IPS-15b (cell line): ENCODE measurements around the gene CCER1.
"Not testable (repeated sequence)": the region's sequence is repeated elsewhere in the genome, so short reads cannot be mapped to it uniquely, and the experiment has no call there.

Experiments used
- H3K27me3 ChIP-seq: one replicate; pipeline ENCODE4 v1.6.1; 2013; ENCODE audit warnings: low read length; ENCODE audit not compliant: control insufficient read depth, insufficient read depth
- H3K36me3 ChIP-seq: one replicate; pipeline ENCODE4 v1.6.1; 2013; ENCODE audit warnings: low read length; ENCODE audit not compliant: control insufficient read depth, insufficient read depth
- H3K4me1 ChIP-seq: one replicate; pipeline ENCODE4 v1.6.1; 2013; ENCODE audit warnings: mild to moderate bottlenecking, low read length; ENCODE audit not compliant: control insufficient read depth, insufficient read depth
- H3K4me3 ChIP-seq: one replicate; pipeline ENCODE4 v1.5.1; 2013; ENCODE audit warnings: low read depth, low read length
- H3K9ac ChIP-seq: one replicate; pipeline ENCODE4 v1.6.1; 2013; ENCODE audit warnings: low read depth, mild to moderate bottlenecking, low read length
- H3K9me3 ChIP-seq: one replicate; pipeline ENCODE4 v1.6.1; 2013; ENCODE audit warnings: mild to moderate bottlenecking, low read length; ENCODE audit not compliant: control insufficient read depth, insufficient read depth

The CCER1 gene, protein sequence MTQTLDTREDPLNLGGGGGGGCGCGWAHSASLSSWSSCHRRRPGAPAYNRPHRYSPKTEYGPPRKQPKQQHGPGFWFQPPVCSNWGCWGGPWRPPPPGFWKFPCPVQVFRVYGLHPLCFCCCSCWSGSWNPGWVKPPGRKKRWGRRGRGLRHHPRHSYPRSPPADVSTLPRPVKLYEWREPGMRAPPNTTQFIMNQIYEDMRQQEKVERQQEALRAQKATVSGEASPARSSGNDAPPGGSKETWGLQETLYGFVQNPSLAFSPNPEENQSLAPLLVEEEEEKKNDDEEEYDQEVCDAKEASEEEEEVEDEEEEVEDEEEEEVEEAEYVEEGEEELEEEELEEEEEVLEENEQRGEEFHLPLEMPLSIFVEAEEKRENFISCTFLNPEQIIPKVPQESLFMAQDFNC

GRCh38 chr12:90954921-90955320 is at the start of gene CCER1:
Gene CCER1, minus strand, starts transcription at chr12:90955176. Its CDS starts 434 bp downstream, at chr12:90954742.
- H3K9ac ChIP-seq, result no peak within 1 kb of the TSS
- H3K4me3 ChIP-seq, result no peak within 1 kb of the TSS
- no peaks in the 10 kb centered on the region for H3K4me1 ChIP-seq
- H3K36me3 ChIP-seq, result no peaks in the 10 kb centered on the region
- no peaks in the 10 kb centered on the region for H3K27me3 ChIP-seq
- H3K9me3 ChIP-seq, result no peaks in the 10 kb centered on the region

GRCh38 chr12:91003737-91004136 is 48.8 kb upstream of the CCER1 start:
- Histone ChIP-seq H3K9me3 (no peaks in the 10 kb centered on the region), H3K4me3 (no peak overlapping the region), H3K9ac (no peak overlapping the region), H3K27me3 (no peaks in the 10 kb centered on the region), H3K4me1 (no peaks in the 10 kb centered on the region), H3K36me3 (no peaks in the 10 kb centered on the region)

- Histone ChIP-seq H3K27me3 (no peaks in the 10 kb centered on the region), H3K36me3 (no peaks in the 10 kb centered on the region), H3K4me1 (no peaks in the 10 kb centered on the region), H3K9ac (no peak overlapping the region), H3K9me3 (no peaks in the 10 kb centered on the region), H3K4me3 (no peak overlapping the region)
Observed at GRCh38 chr12:91001306-91001705, 46.3 kb upstream of the CCER1 start.

- no peaks in the 10 kb centered on the region for H3K27me3 ChIP-seq
- H3K4me3 ChIP-seq, result no peak overlapping the region
- H3K36me3 ChIP-seq, result no peaks in the 10 kb centered on the region
- no peaks in the 10 kb centered on the region for H3K4me1 ChIP-seq
- no peak overlapping the region for H3K9ac ChIP-seq
- H3K9me3 ChIP-seq, result no peaks in the 10 kb centered on the region
Observed at GRCh38 chr12:90999966-91000365, 45.0 kb upstream of the CCER1 start.

- H3K9me3 ChIP-seq, result no peaks in the 10 kb centered on the region
Observed at GRCh38 chr12:90999527-90999926, 44.6 kb upstream of the CCER1 start.

GRCh38 chr12:90995010-90995409 is 40.0 kb upstream of the CCER1 start:
- H3K4me1 ChIP-seq, result no peaks in the 10 kb centered on the region
- H3K4me3 ChIP-seq, result no peak overlapping the region
- no peaks in the 10 kb centered on the region for H3K27me3 ChIP-seq
- no peaks in the 10 kb centered on the region for H3K9me3 ChIP-seq
- no peak overlapping the region for H3K9ac ChIP-seq
- H3K36me3 ChIP-seq, result no peaks in the 10 kb centered on the region

More at GRCh38 chr12:90999527-90999926, 44.6 kb upstream of the CCER1 start:
- Histone ChIP-seq H3K9ac (no peak overlapping the region), H3K4me3 (no peak overlapping the region), H3K36me3 (no peaks in the 10 kb centered on the region), H3K4me1 (no peaks in the 10 kb centered on the region), H3K27me3 (no peaks in the 10 kb centered on the region)

GRCh38 chr12:90991952-90992465 is 37.0 kb upstream of the CCER1 start:
- no peak overlapping the region for H3K9ac ChIP-seq
- no peaks in the 10 kb centered on the region for H3K4me1 ChIP-seq
- H3K9me3 ChIP-seq, result no peaks in the 10 kb centered on the region
- no peaks in the 10 kb centered on the region for H3K36me3 ChIP-seq
- H3K4me3 ChIP-seq, result no peak overlapping the region
- H3K27me3 ChIP-seq, result peaks cover 8% of the 10 kb centered on the region

GRCh38 chr12:90990611-90991010 is 35.6 kb upstream of the CCER1 start:
- H3K4me1 ChIP-seq, result no peaks in the 10 kb centered on the region
- no peaks in the 10 kb centered on the region for H3K36me3 ChIP-seq
- no peak overlapping the region for H3K9ac ChIP-seq
- H3K27me3 ChIP-seq, result peaks cover 21% of the 10 kb centered on the region
- H3K4me3 ChIP-seq, result no peak overlapping the region
- no peaks in the 10 kb centered on the region for H3K9me3 ChIP-seq

- Histone ChIP-seq H3K9me3 (no peaks in the 10 kb centered on the region), H3K9ac (no peak overlapping the region)
Observed at GRCh38 chr12:90989686-90990111, 34.7 kb upstream of the CCER1 start.

GRCh38 chr12:90987520-90987919 is 32.5 kb upstream of the CCER1 start:
- Histone ChIP-seq H3K4me3 (no peak overlapping the region), H3K9me3 (no peaks in the 10 kb centered on the region), H3K4me1 (peaks cover 9% of the 10 kb centered on the region), H3K9ac (no peak overlapping the region), H3K27me3 (peaks cover 39% of the 10 kb centered on the region), H3K36me3 (no peaks in the 10 kb centered on the region)

More at GRCh38 chr12:90989686-90990111, 34.7 kb upstream of the CCER1 start:
- H3K27me3 ChIP-seq, result peaks cover 28% of the 10 kb centered on the region
- no peak overlapping the region for H3K4me3 ChIP-seq
- H3K36me3 ChIP-seq, result no peaks in the 10 kb centered on the region
- H3K4me1 ChIP-seq, result peaks cover 3% of the 10 kb centered on the region

GRCh38 chr12:90987101-90987500 is 32.1 kb upstream of the CCER1 start:
- no peak overlapping the region for H3K4me3 ChIP-seq

DNA sequence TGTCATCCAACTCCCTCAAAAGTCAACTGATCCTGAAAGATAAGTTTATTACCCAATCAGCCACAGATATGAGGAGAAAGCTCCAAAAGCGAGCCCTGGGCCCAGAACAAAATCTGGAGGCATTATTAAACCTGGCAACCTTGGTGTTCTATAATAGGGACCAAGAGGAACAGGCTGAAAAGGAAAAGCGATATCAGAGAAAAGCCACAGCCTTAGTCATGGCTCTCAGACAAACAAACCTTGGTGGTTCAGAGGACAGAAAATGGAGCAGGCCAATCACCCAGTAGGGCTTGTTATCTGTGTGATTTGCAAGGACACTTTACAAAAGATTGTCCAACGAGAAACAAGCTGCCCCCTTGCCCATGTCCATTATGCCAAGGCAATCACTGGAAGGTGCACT is 30.4 kb upstream of the CCER1 start:
- not testable (repeated sequence) for H3K9me3 ChIP-seq, H3K4me1 ChIP-seq, H3K4me3 ChIP-seq, H3K9ac ChIP-seq, H3K36me3 ChIP-seq
- H3K27me3 ChIP-seq, result peaks cover 61% of the 10 kb centered on the region

More at GRCh38 chr12:90987101-90987500, 32.1 kb upstream of the CCER1 start:
- peaks cover 9% of the 10 kb centered on the region for H3K4me1 ChIP-seq
- H3K9me3 ChIP-seq, result no peaks in the 10 kb centered on the region
- no peaks in the 10 kb centered on the region for H3K36me3 ChIP-seq
- peaks cover 43% of the 10 kb centered on the region for H3K27me3 ChIP-seq
- H3K9ac ChIP-seq, result no peak overlapping the region
